Stimulated activated CD4-positive, alpha-beta T cell treated with anti-CD3 and anti-CD28 coated beads, Interleukin-12 subunit alpha, Interleukin-12 subunit beta, amount 100 ng/mL, for 48 hours (primary cell): ENCODE results near the gene ZNF57.
A peak's percentile ranks its signal among the peaks of the same experiment; 100 is the strongest.
"Not testable (repeated sequence)": the region's sequence is repeated elsewhere in the genome, so short reads cannot be mapped to it uniquely, and the experiment has no call there.

ENCODE experiments used
- DNase-seq, 3 donors: peaks; one replicate each; pipeline ENCODE4 v3.0.0-alpha.2; 2020; ENCODE audit warnings: low read depth in 2 of 3, low spot score in 1 of 3

Gene ZNF57

GRCh38 chr19:2890531-2890930 is 10.2 kb upstream of the ZNF57 start:
- DNase-seq: not testable (repeated sequence)

GRCh38 chr19:2896694-2897093 is 4.0 kb upstream of the ZNF57 start:
- no peak for DNase-seq

- DNase-seq: no peak
These were observed 2.0 kb downstream of the ZNF57 start for GRCh38 chr19:2902590-2903218.

DNA sequence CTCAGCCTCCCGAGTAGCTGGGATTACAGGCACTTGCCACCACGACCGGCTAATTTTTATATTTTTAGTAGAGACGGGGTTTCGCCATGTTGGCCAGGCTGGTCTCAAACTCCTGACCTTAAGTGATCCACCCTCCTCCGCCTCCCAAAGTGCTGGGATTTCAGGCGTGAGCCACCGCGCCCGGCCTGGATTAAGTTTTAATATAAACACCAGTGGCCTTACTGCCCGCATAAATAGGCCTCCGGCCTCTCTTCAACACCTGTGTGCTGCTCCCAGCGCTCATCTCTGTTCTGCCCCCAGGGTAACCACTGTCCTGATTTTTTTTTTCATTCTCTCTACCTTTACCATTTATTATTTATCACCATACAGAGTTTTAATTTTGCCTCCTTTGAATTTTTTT is 2.6 kb downstream of the ZNF57 start:
- DNase-seq: not testable (repeated sequence)

- no peak for DNase-seq
These were observed 5.3 kb downstream of the ZNF57 start for GRCh38 chr19:2905918-2906519.

- DNase-seq: no peak
These were observed 6.0 kb downstream of the ZNF57 start for GRCh38 chr19:2906631-2907195.

GRCh38 chr19:2912306-2912705 is 11.6 kb downstream of the ZNF57 start:
- peak in 1 of 3 donors; percentile 21 for DNase-seq

GRCh38 chr19:2917275-2918184 is 16.8 kb downstream of the ZNF57 start:
- no peak for DNase-seq

DNA sequence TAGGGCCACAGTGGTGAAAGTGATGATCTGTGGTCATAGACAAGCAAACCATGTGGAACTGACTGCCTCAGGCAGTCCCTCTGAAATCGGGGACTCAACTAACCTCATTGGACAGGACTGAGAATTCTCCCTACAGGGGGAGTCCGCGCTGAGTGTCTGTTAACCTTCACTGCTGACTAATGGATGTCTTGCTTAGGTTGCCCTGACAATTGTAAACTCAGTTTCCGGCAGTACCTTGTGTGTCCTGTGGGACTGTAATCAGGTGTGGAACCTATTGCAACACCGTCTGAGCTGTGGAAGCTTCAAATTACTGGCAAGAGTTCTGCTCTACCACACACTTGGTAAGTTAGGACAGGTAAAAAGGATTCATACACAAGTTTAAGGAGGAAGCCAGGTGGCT is 22.3 kb downstream of the ZNF57 start:
- DNase-seq: no peak

GRCh38 chr19:2923510-2923909 is 22.8 kb downstream of the ZNF57 start:
- DNase-seq: no peak

DNA sequence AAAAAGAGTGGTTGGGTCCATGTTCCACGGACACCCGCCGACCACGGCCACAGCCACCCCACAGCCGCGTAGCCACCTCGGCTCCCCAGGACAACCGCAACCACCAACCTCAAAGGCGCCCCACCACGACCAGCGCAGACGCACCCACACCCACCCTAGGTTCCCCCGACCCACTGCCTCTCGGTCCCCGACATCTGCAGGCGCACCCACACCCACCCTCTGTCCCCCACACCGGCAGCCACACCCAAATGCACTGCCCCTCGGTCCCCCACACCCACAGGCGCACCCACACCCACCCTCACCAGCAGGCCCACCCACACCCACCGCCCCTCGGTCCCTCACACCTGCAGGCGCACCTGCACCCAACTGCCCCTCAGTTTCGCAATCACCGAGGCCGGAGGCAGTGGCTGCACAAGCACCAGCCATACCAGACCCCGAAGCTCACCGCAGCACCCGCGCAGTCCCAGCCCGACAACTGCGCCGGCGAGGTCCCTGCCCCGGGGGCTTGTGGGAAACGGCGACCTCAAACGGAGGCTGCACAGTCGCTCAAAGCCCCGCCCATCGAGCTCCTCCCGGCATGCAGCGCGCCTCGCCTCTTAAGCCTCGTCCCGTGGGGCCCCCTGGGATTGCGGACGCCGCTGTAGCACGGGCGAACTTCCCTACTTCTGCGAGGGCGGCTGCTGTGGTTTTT is 25.8 kb downstream of the ZNF57 start:
- DNase-seq: no peak

- DNase-seq: no peak
These were observed 26.3 kb downstream of the ZNF57 start for GRCh38 chr19:2927032-2927430.

- DNase-seq: no peak
These were observed 32.8 kb downstream of the ZNF57 start for GRCh38 chr19:2933490-2933910.

GRCh38 chr19:2935863-2936262 is 35.1 kb downstream of the ZNF57 start:
- DNase-seq: not testable (repeated sequence)

DNA sequence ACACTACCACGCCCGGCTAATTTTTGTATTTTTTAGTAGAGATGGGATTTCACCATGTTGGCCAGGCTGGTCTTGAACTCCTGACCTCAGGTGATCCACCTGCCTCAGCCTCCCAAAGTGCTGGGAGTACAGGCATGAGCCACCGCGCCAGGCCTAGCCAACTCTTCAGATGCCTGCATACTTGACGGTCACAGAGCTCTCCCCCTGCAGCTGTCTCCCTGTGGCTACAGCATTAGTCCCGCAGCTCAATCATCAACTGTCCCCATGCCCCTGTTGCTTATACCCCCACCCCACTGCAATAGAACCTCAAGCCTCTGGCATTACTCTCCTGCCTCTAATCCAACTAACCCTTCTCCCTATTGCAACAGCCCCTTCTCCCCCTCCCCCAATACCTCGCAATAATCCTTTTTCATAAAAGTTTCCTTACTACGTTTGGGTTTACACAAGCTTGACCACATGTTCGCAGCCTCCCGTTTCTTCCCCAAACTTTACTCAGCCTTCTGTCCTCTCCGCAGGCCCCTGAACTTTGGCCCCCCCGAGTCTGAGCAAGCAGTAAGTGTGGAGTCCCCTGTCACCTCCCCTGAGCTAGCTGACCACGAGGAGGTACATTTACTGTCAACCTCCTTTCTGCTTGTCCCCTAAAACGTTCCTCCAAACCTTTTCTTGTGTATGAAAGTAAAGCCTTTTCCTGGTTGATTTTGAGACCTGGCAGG is 42.4 kb downstream of the ZNF57 start:
- DNase-seq: no peak

DNA sequence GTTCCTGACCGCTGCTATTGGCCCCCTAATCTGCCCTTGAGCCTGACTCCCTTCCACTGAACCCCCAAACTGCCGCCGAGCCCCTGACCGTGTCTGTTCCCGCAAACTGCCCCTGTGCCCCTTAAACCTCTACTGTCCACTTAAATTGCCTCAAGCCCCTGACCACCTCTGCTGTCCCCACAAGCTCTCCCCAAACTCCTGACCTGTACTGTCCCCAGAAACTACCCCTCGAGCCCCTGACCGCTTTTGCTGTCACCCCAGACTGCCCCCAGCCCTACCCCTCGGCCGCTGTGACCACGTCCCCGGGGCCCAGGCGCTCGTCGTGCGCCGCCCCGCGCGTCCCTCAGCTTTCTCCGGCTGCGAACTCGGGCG is 43.7 kb downstream of the ZNF57 start:
- no peak for DNase-seq

- DNase-seq: peak; percentile 97 to 99 (median 98)
These were observed 44.2 kb downstream of the ZNF57 start, which contains the start of gene ZNF77 for GRCh38 chr19:2944775-2945574. Gene ZNF77, minus strand, starts transcription at chr19:2944971. Its CDS starts 131 bp downstream, at chr19:2944840.

DNA sequence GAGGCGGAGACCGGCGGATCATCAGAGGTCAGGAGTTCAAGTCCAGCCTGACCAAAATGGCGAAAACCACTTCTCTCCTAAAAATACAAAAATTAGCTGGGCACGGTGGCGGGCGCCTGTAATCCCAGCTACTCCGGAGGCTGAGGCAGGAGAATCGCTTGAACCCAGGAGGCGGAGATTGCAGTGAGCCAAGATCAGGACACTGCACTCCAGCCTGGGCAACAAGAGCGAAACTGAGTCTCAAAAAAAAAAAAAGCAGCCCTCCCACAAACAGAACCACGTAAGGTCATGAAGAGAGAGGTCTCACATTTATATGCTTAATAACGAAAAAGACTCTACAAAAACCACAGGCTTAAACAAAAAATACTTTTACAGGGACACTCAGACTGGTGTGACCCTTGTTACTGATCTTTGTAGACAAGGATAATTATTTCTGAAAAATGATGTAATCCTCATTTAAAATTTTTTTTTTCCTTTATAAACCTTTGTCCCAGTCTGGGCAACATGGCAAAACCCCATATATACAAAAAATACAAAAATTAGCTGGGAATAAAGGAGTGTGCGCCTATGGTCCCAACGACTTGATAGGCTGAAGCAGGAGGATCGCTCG is 45.0 kb downstream of the ZNF57 start:
- DNase-seq: no peak

DNA sequence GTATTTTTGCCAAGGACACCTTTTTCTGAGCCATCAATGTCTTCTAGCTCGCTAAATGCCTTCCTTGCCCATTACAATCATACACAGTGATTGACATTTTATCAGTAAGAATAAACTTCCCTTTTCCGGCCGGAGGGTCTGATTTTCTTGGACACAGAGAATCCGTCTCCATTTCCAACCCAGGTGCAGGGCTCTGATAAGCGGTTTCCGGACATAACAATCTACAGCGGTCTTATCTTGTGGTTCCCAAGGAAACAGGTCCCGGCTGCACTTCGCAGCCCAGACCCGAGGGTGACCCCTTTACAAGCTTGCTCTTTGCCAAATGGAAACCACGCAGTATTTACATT is 49.2 kb downstream of the ZNF57 start:
- no peak for DNase-seq
